Measurements from ENCODE around the gene COX6A1.
A peak's percentile ranks its signal among the peaks of the same experiment; 100 is the strongest.

Gene COX6A1

GRCh38 chr12:120437735-120438494, at the start of gene COX6A1:
COX6A1 (plus strand) TSS chr12:120438113; CDS start chr12:120438127, 14 bp downstream.
- peak; percentile 98 for DNase-seq

- DNase-seq: no peak
Measured at GRCh38 chr12:120388691-120389481, 49.0 kb upstream of the COX6A1 start.

DNA sequence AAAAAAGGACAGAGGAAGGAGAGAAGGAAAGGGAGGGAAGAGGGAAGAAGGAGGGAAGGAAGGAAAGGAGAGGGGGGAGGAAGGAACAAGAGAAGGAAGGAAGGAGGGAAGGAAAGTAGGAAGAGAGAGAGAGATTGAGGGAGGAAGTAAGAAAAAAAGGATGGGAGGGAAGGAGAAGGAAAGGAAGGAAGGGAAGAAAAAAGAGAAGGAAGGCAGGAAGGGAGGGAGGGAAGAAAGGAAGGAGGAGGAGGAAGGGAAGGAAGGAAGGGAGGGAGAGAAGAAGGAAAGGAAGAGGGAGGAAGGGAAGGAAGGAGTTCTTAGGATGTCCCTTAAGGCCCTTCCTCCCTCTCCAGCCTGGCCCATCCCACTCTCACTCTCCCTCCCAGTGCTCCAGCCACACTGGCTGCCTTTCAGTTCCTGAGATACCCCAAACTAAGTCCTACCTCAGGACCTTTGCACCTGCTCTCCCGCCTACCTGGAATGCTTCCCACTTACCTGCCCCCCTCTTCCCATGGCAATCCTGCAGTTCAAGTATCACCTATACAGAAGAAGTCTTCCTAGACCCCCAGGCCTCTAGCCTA, 47.3 kb upstream of the COX6A1 start:
- no peak for DNase-seq

DNA sequence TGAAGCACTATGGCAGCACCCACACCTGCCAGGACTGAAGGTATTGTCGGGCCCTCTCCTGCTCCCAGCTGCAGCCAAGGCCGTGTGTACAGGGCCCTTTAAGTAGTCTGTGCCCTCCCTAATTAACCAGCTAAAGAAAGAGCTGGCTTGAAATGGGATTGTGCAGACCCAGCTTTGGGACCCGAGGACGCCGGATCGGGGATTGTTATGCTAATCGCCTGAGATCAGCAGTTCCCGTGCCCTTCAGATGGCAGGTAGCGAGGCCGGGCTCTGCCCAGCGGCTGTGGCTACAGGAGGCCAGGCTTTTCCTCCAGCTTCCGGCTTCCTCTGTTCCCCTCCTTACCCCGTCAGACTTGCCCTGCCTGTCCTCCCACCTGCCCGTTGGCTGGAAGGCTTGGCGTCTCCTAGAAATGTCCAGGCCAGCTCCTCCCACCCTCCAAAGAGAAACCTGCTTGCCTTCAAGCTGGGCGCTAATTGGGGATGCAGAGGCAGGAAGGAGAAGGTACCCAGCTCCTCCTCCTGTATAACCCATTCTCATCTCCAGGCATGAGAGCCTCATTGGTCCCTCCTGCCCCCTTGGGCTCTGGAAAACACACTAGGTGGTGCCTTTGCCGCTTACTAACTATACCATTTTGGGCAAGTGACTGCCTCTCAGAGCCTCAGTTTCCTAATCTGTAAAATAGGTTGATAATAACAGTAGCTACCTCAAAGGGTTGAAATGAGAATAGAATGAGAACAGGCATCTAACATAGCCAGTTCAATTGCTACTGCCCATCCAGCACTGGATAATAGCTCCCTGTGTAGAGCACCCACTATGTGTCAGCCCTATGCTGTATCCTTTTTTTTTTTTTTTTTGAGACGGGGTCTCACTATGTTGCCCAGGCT, 43.2 kb upstream of the COX6A1 start:
- no peak for DNase-seq

DNA sequence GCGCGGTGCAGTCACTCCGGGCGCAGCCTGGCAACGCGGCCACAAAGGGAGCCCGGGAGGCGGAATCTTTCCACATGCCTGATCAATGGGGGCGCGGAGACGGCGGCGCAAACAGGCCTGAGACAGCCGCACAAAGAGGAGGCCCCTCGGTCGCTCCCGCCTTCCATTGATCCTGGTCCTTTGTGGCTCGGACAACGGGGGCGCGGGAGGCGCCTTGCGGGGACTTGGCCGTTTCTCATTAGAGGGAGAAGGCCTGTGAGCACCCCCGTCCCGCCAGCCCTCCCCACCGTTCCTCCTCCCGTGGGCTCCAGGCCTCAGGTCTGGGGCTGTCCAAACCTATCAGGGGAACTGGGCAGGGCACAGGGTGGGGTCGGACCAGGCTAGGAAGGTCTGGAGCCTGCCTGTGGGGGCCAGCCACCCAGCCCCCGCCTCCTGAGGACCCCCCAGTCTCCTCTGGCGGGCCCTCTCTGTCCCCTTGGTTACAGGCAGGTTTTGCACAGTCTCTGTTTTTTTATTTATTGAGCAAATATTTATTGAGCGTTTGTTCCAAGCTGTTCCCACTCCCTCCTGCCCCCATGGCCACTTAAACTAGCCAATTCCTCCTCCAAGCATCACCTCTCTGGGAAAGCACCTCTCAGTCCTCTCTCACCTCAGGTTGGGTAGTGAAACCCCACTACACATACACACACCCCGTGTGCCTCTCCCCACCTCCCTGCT, 39.9 kb upstream of the COX6A1 start:
- no peak for DNase-seq

GRCh38 chr12:120399531-120399930, 38.4 kb upstream of the COX6A1 start:
- no peak for DNase-seq

- no peak for DNase-seq
Measured at GRCh38 chr12:120402217-120402616, 35.7 kb upstream of the COX6A1 start.

- no peak for DNase-seq
Measured at GRCh38 chr12:120403869-120404268, 34.0 kb upstream of the COX6A1 start.

- no peak for DNase-seq
Measured at GRCh38 chr12:120404271-120404670, 33.6 kb upstream of the COX6A1 start.

DNA sequence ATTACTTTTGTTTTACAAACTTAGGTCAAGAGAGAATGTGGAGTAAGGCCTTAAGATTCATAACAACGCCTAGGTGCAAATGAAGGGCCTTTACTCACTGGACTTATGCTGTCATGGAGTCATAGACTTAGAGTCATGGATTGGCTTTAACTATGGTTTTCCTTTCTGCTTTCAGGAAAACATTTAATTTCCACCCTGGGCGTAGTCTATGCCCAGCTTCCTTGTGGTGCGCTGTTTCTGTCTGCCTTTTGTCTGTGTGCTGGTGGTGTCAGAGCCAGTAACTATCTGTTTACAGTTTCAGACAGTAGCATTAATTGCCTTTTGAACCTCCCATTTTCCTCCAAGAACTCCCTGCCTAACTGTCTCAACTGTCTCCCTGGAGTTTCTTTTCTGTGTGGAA, 31.8 kb upstream of the COX6A1 start:
- DNase-seq: no peak

GRCh38 chr12:120406553-120406952, 31.4 kb upstream of the COX6A1 start:
- no peak for DNase-seq

GRCh38 chr12:120408771-120409170, 29.1 kb upstream of the COX6A1 start:
- DNase-seq: no peak

- DNase-seq: no peak
Measured at GRCh38 chr12:120412421-120412820, 25.5 kb upstream of the COX6A1 start.

- no peak for DNase-seq
Measured at GRCh38 chr12:120413901-120414695, 23.8 kb upstream of the COX6A1 start.

- DNase-seq: no peak
Measured at GRCh38 chr12:120416490-120417216, 21.3 kb upstream of the COX6A1 start.

- no peak for DNase-seq
Measured at GRCh38 chr12:120417917-120418580, 19.9 kb upstream of the COX6A1 start.

DNA sequence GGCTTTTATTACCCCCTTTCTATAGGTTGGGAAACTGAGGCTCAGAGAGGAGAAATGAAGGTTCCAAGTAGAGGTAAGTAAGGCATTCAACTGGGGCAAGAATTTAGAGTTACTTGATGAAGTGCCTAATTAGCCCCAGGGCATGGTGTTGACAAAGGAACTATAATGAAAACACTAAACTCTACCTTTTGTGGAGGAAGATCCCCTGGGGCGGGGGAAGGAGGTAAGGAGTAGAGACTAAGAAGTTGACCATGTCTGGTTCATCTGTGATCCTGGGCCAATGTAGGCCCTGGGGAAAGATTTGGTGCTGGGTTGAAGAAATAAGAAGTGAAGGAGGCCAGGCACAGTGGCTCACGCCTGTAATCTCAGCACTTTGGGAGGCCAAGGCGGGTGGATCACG, 16.2 kb upstream of the COX6A1 start:
- DNase-seq: no peak

GRCh38 chr12:120422892-120423456, 14.9 kb upstream of the COX6A1 start:
- no peak for DNase-seq

GRCh38 chr12:120425797-120426196, 12.1 kb upstream of the COX6A1 start:
- DNase-seq: no peak
